Skeletal muscle cell (primary cell): ENCODE results near the gene PCSK1.
"Not testable (repeated sequence)": the region's sequence is repeated elsewhere in the genome, so short reads cannot be mapped to it uniquely, and the experiment has no call there.

ENCODE experiments used
- DNase-seq: peaks from one replicate; pipeline ENCODE4 v3.0.0-alpha.2; 2010; ENCODE audit warnings: low read depth
- H3K4me3 ChIP-seq: 2 replicates; pipeline ENCODE4 v1.5.1; 2011; ENCODE audit warnings: low read depth, mild to moderate bottlenecking, control low read depth, low read length, moderate library complexity

The PCSK1 gene

GRCh38 chr5:96431376-96432187 is 1.5 kb downstream of the PCSK1 start:
- peak overlapping the region; percentile 40 for H3K4me3 ChIP-seq
- DNase-seq, result peak; percentile 93

- no peak overlapping the region for H3K4me3 ChIP-seq
- DNase-seq, result no peak
Observed at GRCh38 chr5:96427824-96428223, 5.2 kb downstream of the PCSK1 start.

GRCh38 chr5:96426831-96427230 is 6.2 kb downstream of the PCSK1 start:
- DNase-seq, result no peak
- no peak overlapping the region for H3K4me3 ChIP-seq

- DNase-seq, result no peak
- H3K4me3 ChIP-seq, result no peak overlapping the region
Observed at GRCh38 chr5:96425443-96425842, 7.6 kb downstream of the PCSK1 start.

- H3K4me3 ChIP-seq, result no peak overlapping the region
- no peak for DNase-seq
Observed at GRCh38 chr5:96415897-96416296, 17.2 kb downstream of the PCSK1 start.

GRCh38 chr5:96412868-96413449 is 20.1 kb downstream of the PCSK1 start:
- no peak overlapping the region for H3K4me3 ChIP-seq
- DNase-seq, result no peak

- no peak overlapping the region for H3K4me3 ChIP-seq
- DNase-seq, result peak; percentile 46
Observed at GRCh38 chr5:96410013-96410412, 23.0 kb downstream of the PCSK1 start.

- no peak for DNase-seq
Observed at GRCh38 chr5:96408841-96409538, 24.1 kb downstream of the PCSK1 start.

GRCh38 chr5:96408210-96408777 is 24.8 kb downstream of the PCSK1 start:
- peak; percentile 89 for DNase-seq
- no peak overlapping the region for H3K4me3 ChIP-seq

More at GRCh38 chr5:96408841-96409538, 24.1 kb downstream of the PCSK1 start:
- H3K4me3 ChIP-seq, result no peak overlapping the region

GRCh38 chr5:96407436-96407835 is 25.6 kb downstream of the PCSK1 start:
- H3K4me3 ChIP-seq, result no peak overlapping the region
- no peak for DNase-seq

- DNase-seq, result no peak
Observed at GRCh38 chr5:96404191-96404867, 28.7 kb downstream of the PCSK1 start.

GRCh38 chr5:96402500-96402899 is 30.5 kb downstream of the PCSK1 start:
- no peak overlapping the region for H3K4me3 ChIP-seq
- DNase-seq, result no peak

More at GRCh38 chr5:96404191-96404867, 28.7 kb downstream of the PCSK1 start:
- no peak overlapping the region for H3K4me3 ChIP-seq

- no peak for DNase-seq
- H3K4me3 ChIP-seq, result no peak overlapping the region
Observed at GRCh38 chr5:96396878-96397277, 36.2 kb downstream of the PCSK1 start.

- not testable (repeated sequence) for DNase-seq, H3K4me3 ChIP-seq
Observed at GRCh38 chr5:96395295-96395694, 37.8 kb downstream of the PCSK1 start.

GRCh38 chr5:96391921-96392320 is 41.1 kb downstream of the PCSK1 start:
- no peak overlapping the region for H3K4me3 ChIP-seq
- no peak for DNase-seq

GRCh38 chr5:96388176-96388575 is 44.9 kb downstream of the PCSK1 start:
- DNase-seq, result peak; percentile 89
- H3K4me3 ChIP-seq, result no peak overlapping the region

GRCh38 chr5:96387616-96388015 is 45.4 kb downstream of the PCSK1 start:
- peak; percentile 41 for DNase-seq
- H3K4me3 ChIP-seq, result no peak overlapping the region

GRCh38 chr5:96385538-96385937 is 47.5 kb downstream of the PCSK1 start:
- DNase-seq, result no peak
- no peak overlapping the region for H3K4me3 ChIP-seq

GRCh38 chr5:96384353-96384752 is 48.7 kb downstream of the PCSK1 start:
- no peak overlapping the region for H3K4me3 ChIP-seq
- peak; percentile 48 for DNase-seq

GRCh38 chr5:96381526-96381925 is 51.5 kb downstream of the PCSK1 start:
- DNase-seq, result no peak
- H3K4me3 ChIP-seq, result no peak overlapping the region
